ENCODE results near the gene MYBPH.

DNA sequence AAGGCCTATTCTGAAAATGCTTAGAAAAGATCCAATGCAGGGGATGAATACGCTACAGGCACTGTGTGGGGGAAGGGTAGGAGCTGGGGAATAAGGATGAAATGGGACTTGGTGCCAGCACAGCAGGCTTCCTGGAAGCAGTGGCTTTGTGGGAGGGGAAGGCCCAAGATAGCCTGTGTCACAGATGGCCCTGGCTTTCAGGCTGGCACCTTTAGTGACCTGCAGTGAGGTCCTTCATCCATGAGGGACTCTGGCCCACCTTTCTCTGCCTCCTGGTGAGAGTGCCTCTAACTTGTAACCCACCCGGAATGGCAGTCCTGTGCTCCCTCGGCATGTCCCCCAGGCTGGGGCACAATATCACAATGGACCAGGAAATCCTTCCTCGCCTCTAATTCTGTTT lies 10.0 kb upstream of the MYBPH start:
- TF ChIP-seq SP1 (IDR thresholded peaks at IDR 0.05) = no peak
- no peak for TF ChIP-seq SP1 (CRISPR knock-in tag; IDR thresholded peaks at IDR 0.05)
- no peak for TF ChIP-seq PCBP2 (optimal IDR thresholded peaks at IDR 0.05; ENCODE audit: low read depth, low read length, poor library complexity, severe bottlenecking)
- TF ChIP-seq BHLHE40 (IDR thresholded peaks at IDR 0.05; ENCODE audit: low read length) = no peak
- no peak for TF ChIP-seq STAT6 (CRISPR knock-in tag; IDR thresholded peaks at IDR 0.05; ENCODE audit: borderline replicate concordance)
- no peak for TF ChIP-seq SMC3 (IDR thresholded peaks at IDR 0.05; ENCODE audit: low read length)
- TF ChIP-seq BRCA1 (CRISPR knock-in tag; IDR thresholded peaks at IDR 0.05) = no peak
- no peak for TF ChIP-seq GABPA (IDR thresholded peaks at IDR 0.05; ENCODE audit: low read depth, low read length)
- no peak for TF ChIP-seq GABPA (CRISPR knock-in tag; IDR thresholded peaks at IDR 0.05; ENCODE audit: low read depth)
- TF ChIP-seq CC2D1A (CRISPR knock-in tag; IDR thresholded peaks at IDR 0.05) = no peak
- TF ChIP-seq SRF (IDR thresholded peaks at IDR 0.05; ENCODE audit: low read depth, low read length) = no peak
- no peak for TF ChIP-seq MYC (CRISPR knock-in tag; IDR thresholded peaks at IDR 0.05; ENCODE audit: borderline replicate concordance)
- TF ChIP-seq PPARG (CRISPR knock-in tag; conservative IDR thresholded peaks at IDR 0.05) = no peak
- TF ChIP-seq, protein P1, sequence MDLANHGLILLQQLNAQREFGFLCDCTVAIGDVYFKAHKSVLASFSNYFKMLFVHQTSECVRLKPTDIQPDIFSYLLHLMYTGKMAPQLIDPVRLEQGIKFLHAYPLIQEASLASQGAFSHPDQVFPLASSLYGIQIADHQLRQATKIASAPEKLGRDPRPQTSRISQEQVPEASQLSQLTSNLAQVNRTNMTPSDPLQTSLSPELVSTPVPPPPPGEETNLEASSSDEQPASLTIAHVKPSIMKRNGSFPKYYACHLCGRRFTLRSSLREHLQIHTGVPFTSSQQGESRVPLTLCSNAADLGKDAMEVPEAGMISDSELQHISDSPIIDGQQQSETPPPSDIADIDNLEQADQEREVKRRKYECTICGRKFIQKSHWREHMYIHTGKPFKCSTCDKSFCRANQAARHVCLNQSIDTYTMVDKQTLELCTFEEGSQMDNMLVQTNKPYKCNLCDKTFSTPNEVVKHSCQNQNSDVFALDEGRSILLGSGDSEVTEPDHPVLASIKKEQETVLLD (CRISPR knock-in tag; IDR thresholded peaks at IDR 0.05; ENCODE audit: low read depth) = no peak
- no peak for TF ChIP-seq TGIF2 (CRISPR knock-in tag; IDR thresholded peaks at IDR 0.05)
- no peak for TF ChIP-seq RBM22 (optimal IDR thresholded peaks at IDR 0.05; ENCODE audit: low read length)

Data from HepG2 (cell line).